ENCODE results near the gene PPP1R2B. TPM values are rescaled to one million over a fixed set of nuclear protein-coding genes. Genes with fewer than 3 reads are reported as not detected.

Gene PPP1R2B
- polyA plus RNA-seq, 2 of the 4 experiments (the other 2 are of a cell fraction), result not detected

DNA sequence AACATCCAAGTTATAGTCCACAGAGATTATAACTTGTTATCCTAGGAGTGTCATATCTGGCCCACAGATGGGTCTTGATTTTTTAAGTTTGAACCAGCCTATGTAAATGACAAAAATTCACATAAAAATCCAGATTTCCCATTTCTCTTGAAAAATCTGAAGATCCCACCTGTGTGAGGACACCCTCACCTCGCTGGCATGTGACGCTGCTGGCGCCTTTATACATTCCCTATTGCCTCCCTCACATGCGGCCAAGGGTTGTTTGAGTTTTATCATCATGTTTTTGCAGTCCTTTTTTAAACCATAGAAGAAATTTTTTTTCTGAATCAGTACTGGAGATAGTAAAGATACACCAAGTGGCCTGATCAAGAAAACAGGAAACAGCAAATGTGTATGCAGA is 25.9 kb upstream of the PPP1R2B start:
- no peak for FAIRE-seq

DNA sequence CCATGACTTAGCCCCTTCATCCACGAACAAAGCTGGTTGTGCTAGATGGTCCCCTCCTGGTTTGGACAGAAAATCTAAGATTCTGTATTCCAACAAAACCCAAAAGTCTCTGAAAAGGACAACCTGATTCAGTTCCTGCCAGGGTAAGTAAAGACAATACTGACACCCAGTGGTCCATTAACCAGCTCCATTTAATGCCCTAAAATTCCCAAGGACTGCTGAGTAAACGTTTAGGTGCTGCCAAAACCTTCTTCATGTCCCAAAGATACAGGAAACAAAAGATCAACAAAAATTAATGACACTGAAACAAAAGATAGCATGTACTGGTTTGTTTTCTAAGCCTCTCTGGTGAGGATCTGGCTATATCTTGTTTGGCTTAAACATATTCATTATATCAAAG is 25.3 kb upstream of the PPP1R2B start:
- peak; percentile 50 to 75 for DNase-seq (ENCODE audit: low read depth in 1 of 2, low spot score in 1 of 2)
- POLR2A ChIA-PET, result no interaction called here

More for the DNA sequence above, 25.9 kb upstream of the PPP1R2B start:
- peaks cover 9% of the 10 kb centered on the region; the same call in 2 of the 3 replicates for H3K4me1 ChIP-seq
- H3K9me3 ChIP-seq, result no peaks in the 10 kb centered on the region
- H3K4me2 ChIP-seq, result no peak overlapping the region
- no peak overlapping the region for H3K4me3 ChIP-seq
- ATAC-seq, result no peak
- 83% methylated on average over 4 of the region's 4 CpGs for WGBS (ENCODE audit: missing lambda C conversion rate)
- no peak for TF ChIP-seq ZNF302 (CRISPR knock-in tag; IDR thresholded peaks at IDR 0.05)
- TF ChIP-seq JUNB (IDR thresholded peaks at IDR 0.05), result no peak
- TF ChIP-seq CHD4 (IDR thresholded peaks at IDR 0.05; ENCODE audit: borderline replicate concordance), result no peak
- no peak for TF ChIP-seq FOXS1 (CRISPR knock-in tag; IDR thresholded peaks at IDR 0.05)
- TF ChIP-seq JUN (IDR thresholded peaks at IDR 0.05), result no peak
- TF ChIP-seq HEYL (CRISPR knock-in tag; IDR thresholded peaks at IDR 0.05), result no peak
- TF ChIP-seq RAD21 (conservative IDR thresholded peaks at IDR 0.05 in 1 of 2, IDR thresholded peaks at IDR 0.05 in 1 of 2), result no peak
- no peak for TF ChIP-seq MAFK (IDR thresholded peaks at IDR 0.05; ENCODE audit: partially characterized antibody)
- TF ChIP-seq RFX5 (IDR thresholded peaks at IDR 0.05), result no peak
- TF ChIP-seq NFE2L2 (conservative IDR thresholded peaks at IDR 0.05; ENCODE audit: low read length), result no peak
- H3K27ac ChIP-seq, result peak overlapping the region; percentile 52 to 75
- DNase-seq (ENCODE audit: low read depth in 1 of 2, low spot score in 1 of 2), result no peak
- ChIA-PET POLR2A (no interaction called here), CTCF (interaction anchor here (0.8 to 2.0 kb wide), 8 partner anchors 12 to 1858 kb away, joined by 3 to 7 read pairs (median 4); no protein-coding TSS in a partner anchor)

More for the DNA sequence above, 25.3 kb upstream of the PPP1R2B start:
- TF ChIP-seq KDM5A (IDR thresholded peaks at IDR 0.05) (no peak), HDAC2 (IDR thresholded peaks at IDR 0.05) (no peak), ESRRA (IDR thresholded peaks at IDR 0.05; ENCODE audit: borderline replicate concordance, low read length) (no peak), POLR2A (IDR thresholded peaks at IDR 0.05; ENCODE audit: low read length) (no peak), ZC3H11A (IDR thresholded peaks at IDR 0.05) (no peak), FOSL2 (IDR thresholded peaks at IDR 0.05) (no peak), FOSL2 (CRISPR knock-in tag; IDR thresholded peaks at IDR 0.05) (no peak), MAFK (IDR thresholded peaks at IDR 0.05; ENCODE audit: partially characterized antibody) (peak; percentile 84), HEYL (CRISPR knock-in tag; IDR thresholded peaks at IDR 0.05) (no peak), TP53 (CRISPR knock-in tag; IDR thresholded peaks at IDR 0.05) (no peak), RNF2 (IDR thresholded peaks at IDR 0.05; ENCODE audit: borderline replicate concordance, low read depth) (no peak), CBX2 (IDR thresholded peaks at IDR 0.05; ENCODE audit: borderline replicate concordance, low read depth) (no peak), SREBF2 (IDR thresholded peaks at IDR 0.05) (no peak), CHD4 (IDR thresholded peaks at IDR 0.05; ENCODE audit: borderline replicate concordance) (no peak), RAD21 (conservative IDR thresholded peaks at IDR 0.05 in 1 of 2, IDR thresholded peaks at IDR 0.05 in 1 of 2) (peak; percentile 93 to 95), HOXB5 (CRISPR knock-in tag; IDR thresholded peaks at IDR 0.05) (no peak), SMC3 (IDR thresholded peaks at IDR 0.05) (peak; percentile 93), CBX8 (IDR thresholded peaks at IDR 0.05) (no peak)
- TF ChIP-seq, protein P1, sequence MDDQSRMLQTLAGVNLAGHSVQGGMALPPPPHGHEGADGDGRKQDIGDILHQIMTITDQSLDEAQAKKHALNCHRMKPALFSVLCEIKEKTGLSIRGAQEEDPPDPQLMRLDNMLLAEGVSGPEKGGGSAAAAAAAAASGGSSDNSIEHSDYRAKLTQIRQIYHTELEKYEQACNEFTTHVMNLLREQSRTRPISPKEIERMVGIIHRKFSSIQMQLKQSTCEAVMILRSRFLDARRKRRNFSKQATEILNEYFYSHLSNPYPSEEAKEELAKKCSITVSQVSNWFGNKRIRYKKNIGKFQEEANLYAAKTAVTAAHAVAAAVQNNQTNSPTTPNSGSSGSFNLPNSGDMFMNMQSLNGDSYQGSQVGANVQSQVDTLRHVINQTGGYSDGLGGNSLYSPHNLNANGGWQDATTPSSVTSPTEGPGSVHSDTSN (IDR thresholded peaks at IDR 0.05), result no peak
- TF ChIP-seq, protein P2, sequence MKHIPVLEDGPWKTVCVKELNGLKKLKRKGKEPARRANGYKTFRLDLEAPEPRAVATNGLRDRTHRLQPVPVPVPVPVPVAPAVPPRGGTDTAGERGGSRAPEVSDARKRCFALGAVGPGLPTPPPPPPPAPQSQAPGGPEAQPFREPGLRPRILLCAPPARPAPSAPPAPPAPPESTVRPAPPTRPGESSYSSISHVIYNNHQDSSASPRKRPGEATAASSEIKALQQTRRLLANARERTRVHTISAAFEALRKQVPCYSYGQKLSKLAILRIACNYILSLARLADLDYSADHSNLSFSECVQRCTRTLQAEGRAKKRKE (CRISPR knock-in tag; IDR thresholded peaks at IDR 0.05; ENCODE audit: low read depth), result no peak
- TF ChIP-seq, protein P3, sequence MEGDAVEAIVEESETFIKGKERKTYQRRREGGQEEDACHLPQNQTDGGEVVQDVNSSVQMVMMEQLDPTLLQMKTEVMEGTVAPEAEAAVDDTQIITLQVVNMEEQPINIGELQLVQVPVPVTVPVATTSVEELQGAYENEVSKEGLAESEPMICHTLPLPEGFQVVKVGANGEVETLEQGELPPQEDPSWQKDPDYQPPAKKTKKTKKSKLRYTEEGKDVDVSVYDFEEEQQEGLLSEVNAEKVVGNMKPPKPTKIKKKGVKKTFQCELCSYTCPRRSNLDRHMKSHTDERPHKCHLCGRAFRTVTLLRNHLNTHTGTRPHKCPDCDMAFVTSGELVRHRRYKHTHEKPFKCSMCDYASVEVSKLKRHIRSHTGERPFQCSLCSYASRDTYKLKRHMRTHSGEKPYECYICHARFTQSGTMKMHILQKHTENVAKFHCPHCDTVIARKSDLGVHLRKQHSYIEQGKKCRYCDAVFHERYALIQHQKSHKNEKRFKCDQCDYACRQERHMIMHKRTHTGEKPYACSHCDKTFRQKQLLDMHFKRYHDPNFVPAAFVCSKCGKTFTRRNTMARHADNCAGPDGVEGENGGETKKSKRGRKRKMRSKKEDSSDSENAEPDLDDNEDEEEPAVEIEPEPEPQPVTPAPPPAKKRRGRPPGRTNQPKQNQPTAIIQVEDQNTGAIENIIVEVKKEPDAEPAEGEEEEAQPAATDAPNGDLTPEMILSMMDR (IDR thresholded peaks at IDR 0.05), result peak; percentile 91
- TF ChIP-seq, protein P4, sequence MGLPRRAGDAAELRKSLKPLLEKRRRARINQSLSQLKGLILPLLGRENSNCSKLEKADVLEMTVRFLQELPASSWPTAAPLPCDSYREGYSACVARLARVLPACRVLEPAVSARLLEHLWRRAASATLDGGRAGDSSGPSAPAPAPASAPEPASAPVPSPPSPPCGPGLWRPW (IDR thresholded peaks at IDR 0.05), result no peak
- 4% methylated on average over 2 of the region's 2 CpGs for WGBS (ENCODE audit: missing lambda C conversion rate)
- CTCF ChIA-PET, result interaction anchor here (0.8 to 2.0 kb wide), 9 partner anchors 11 to 1859 kb away, joined by 3 to 7 read pairs (median 4); no protein-coding TSS in a partner anchor
- peak overlapping the region; percentile 52 to 75 for H3K27ac ChIP-seq
- peak; percentile 76 to 87; a peak in 5 of 6 replicates for ATAC-seq
- H3K9me3 ChIP-seq, result no peaks in the 10 kb centered on the region
- FAIRE-seq, result peak; percentile 94
- no peak overlapping the region for H3K4me2 ChIP-seq
- H3K4me1 ChIP-seq, result peaks cover 9% of the 10 kb centered on the region; the same call in 2 of the 3 replicates
- H3K4me3 ChIP-seq, result no peak overlapping the region

Measured in A549 (cell line).